ENCODE results near the gene GLB1L2. TPM values are rescaled to one million over a fixed set of nuclear protein-coding genes. Genes with fewer than 3 reads are reported as not detected.
A peak's percentile ranks its signal among the peaks of the same experiment; 100 is the strongest.

The GLB1L2 gene
- total and polyA plus RNA-seq, 8 donors: 4.2 to 10.1 (median 6.9) TPM

DNA sequence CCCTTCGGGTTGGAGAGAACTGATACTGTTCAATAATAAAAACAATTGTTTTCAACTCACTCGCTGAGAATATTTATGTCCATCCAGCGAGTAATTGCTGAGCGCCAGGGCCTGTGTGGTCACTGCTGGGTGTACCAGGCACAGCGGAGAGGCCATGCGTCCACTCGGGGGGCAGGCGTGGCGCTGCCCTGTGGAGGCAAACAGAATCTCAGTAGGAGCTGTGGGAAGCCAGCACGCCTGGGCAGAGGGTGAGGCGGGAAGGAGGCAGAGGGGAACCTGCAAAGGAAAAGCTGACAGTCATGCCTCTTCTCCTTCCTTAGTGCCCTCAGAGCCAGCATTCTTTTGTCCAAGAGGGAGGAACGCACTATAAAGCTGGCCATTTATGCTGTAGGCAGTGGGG, 44.2 kb upstream of the GLB1L2 start:
- H3K4me3 ChIP-seq: no peak overlapping the region
- TF ChIP-seq, protein P1, sequence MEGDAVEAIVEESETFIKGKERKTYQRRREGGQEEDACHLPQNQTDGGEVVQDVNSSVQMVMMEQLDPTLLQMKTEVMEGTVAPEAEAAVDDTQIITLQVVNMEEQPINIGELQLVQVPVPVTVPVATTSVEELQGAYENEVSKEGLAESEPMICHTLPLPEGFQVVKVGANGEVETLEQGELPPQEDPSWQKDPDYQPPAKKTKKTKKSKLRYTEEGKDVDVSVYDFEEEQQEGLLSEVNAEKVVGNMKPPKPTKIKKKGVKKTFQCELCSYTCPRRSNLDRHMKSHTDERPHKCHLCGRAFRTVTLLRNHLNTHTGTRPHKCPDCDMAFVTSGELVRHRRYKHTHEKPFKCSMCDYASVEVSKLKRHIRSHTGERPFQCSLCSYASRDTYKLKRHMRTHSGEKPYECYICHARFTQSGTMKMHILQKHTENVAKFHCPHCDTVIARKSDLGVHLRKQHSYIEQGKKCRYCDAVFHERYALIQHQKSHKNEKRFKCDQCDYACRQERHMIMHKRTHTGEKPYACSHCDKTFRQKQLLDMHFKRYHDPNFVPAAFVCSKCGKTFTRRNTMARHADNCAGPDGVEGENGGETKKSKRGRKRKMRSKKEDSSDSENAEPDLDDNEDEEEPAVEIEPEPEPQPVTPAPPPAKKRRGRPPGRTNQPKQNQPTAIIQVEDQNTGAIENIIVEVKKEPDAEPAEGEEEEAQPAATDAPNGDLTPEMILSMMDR (IDR thresholded peaks at IDR 0.05): no peak
- no peak overlapping the region for H3K27ac ChIP-seq
- H3K9me3 ChIP-seq: no peaks in the 10 kb centered on the region
- DNase-seq: no peak
- no peaks in the 10 kb centered on the region for H3K36me3 ChIP-seq
- no peak for FAIRE-seq
- intact Hi-C loops (cut with DNase I): no loop called here
- no peak for ATAC-seq
- 73 to 82% methylated on average over 12 of the region's 12 CpGs for WGBS, 2 donors
- no peaks in the 10 kb centered on the region for H3K27me3 ChIP-seq
- H3K4me1 ChIP-seq: no peaks in the 10 kb centered on the region

DNA sequence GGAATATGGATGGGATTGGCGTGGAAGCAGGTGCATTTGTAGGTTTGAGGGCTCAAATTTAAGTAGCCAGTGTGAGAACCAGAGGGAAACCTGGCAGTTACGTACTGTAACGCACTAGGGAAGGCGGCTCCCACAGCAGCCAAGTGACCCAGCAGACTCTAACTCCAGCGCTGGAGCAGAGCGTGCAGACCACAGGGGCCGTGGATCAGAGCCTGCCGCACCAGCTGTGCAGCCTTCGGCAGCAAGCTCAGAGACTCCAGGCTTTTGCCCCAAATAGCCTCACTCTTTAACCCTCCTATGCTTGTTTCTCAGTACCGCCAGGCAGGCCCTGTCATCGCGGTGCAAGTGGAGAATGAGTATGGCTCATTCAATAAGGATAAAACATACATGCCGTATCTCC, 43.3 kb upstream of the GLB1L2 start:
- 90 to 92% methylated on average over 13 of the region's 13 CpGs for WGBS, 2 donors
- intact Hi-C loops (cut with DNase I): no loop called here
- no peak for DNase-seq

DNA sequence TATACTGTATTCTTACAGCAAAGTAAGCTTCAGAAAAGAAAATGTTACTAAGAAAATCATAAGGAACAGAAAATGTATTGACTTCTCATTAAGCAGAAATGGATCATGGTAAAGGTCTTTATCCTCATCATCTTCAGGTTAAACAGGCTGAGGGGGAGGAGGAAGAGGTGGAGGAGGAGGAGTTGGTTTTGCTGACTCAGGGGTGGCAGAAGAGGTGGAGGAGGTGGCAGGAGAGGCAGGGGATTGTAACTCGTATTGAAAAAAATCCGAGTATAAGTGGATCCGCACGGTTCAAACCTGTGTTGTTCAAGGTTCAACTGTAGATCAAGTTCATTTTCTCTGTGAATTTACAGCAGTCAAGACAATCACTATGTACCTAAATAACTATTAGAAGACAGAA, 42.6 kb upstream of the GLB1L2 start:
- H3K27ac ChIP-seq: no peak overlapping the region
- no peak overlapping the region for H3K4me3 ChIP-seq
- WGBS, 2 donors: 56 to 71% methylated on average over 4 of the region's 4 CpGs
- intact Hi-C loops (cut with DNase I): no loop called here
- no peak for ATAC-seq
- DNase-seq: no peak
- H3K9me3 ChIP-seq: no peaks in the 10 kb centered on the region
- no peak for FAIRE-seq
- H3K36me3 ChIP-seq: no peaks in the 10 kb centered on the region
- H3K27me3 ChIP-seq: no peaks in the 10 kb centered on the region
- TF ChIP-seq, protein P1 (IDR thresholded peaks at IDR 0.05): no peak
- no peaks in the 10 kb centered on the region for H3K4me1 ChIP-seq

More for the DNA sequence above, 43.3 kb upstream of the GLB1L2 start:
- ATAC-seq: no peak
- TF ChIP-seq, protein P1 (IDR thresholded peaks at IDR 0.05): no peak
- FAIRE-seq: no peak
- no peaks in the 10 kb centered on the region for H3K27me3 ChIP-seq
- H3K4me1 ChIP-seq: no peaks in the 10 kb centered on the region
- H3K27ac ChIP-seq: no peak overlapping the region
- H3K36me3 ChIP-seq: no peaks in the 10 kb centered on the region
- no peaks in the 10 kb centered on the region for H3K9me3 ChIP-seq
- no peak overlapping the region for H3K4me3 ChIP-seq

DNA sequence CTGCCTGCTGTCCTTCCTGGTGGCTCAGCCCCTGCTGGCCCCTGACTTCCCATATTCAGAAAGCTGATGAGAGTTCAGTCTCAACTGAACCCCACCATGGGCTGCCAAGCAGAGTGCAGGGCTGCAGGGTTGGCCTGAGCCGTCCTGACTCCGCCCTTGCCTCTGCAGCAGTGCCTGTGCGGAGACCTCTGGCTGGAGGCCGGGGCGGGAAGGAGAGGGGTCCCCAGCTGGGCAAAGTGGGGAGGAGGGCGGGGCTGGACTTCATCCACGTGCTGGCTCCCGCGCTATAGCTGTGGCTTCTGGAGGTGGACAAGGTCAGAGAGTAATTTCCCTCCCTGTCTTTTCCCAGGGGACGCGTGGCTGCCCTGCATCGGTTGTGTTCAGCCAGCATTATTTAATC, 42.0 kb upstream of the GLB1L2 start:
- FAIRE-seq (no peak), DNase-seq (peak in 1 of 6 donors; percentile 55)

DNA sequence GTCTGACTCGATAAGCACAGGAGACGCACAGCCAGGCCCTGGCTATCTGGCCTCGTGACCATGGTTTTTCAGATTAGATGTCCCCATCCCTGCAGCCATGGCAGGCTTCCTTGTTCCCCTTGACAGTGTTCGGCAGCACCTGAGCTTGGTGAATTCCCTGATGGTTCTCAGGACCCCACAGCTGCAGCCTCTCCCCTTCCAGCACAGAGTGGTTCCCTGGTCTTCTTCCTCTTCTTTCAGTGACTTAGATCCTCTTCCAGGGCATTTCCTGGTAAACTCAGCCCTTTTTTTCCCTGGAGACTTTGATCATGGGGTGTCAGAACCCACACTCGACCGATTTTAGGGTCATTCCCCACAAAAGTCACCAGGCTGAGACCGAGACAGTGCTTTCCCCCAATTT, 41.1 kb upstream of the GLB1L2 start:
- TF ChIP-seq, protein P1 (IDR thresholded peaks at IDR 0.05): no peak
- DNase-seq (no peak), ATAC-seq (no peak), FAIRE-seq (no peak)
- Histone ChIP-seq H3K4me3 (no peak overlapping the region), H3K27me3 (no peaks in the 10 kb centered on the region), H3K27ac (no peak overlapping the region), H3K9me3 (no peaks in the 10 kb centered on the region), H3K4me1 (no peaks in the 10 kb centered on the region), H3K36me3 (no peaks in the 10 kb centered on the region)
- WGBS, 2 donors: 72 to 84% methylated on average over 7 of the region's 7 CpGs
- intact Hi-C loops (cut with DNase I): no loop called here

More for the DNA sequence above, 42.0 kb upstream of the GLB1L2 start:
- Histone ChIP-seq H3K27ac (no peak overlapping the region), H3K27me3 (no peaks in the 10 kb centered on the region), H3K4me1 (no peaks in the 10 kb centered on the region), H3K9me3 (no peaks in the 10 kb centered on the region), H3K4me3 (no peak overlapping the region), H3K36me3 (no peaks in the 10 kb centered on the region)
- WGBS, 2 donors: 35 to 42% methylated on average over 12 of the region's 12 CpGs
- intact Hi-C loops (cut with DNase I): no loop called here
- TF ChIP-seq, protein P1 (IDR thresholded peaks at IDR 0.05): no peak
- no peak for ATAC-seq

Measured in pancreas (tissue), 10 donors.